ENCODE results near the gene KIAA1671.

KIAA1671 gene

DNA sequence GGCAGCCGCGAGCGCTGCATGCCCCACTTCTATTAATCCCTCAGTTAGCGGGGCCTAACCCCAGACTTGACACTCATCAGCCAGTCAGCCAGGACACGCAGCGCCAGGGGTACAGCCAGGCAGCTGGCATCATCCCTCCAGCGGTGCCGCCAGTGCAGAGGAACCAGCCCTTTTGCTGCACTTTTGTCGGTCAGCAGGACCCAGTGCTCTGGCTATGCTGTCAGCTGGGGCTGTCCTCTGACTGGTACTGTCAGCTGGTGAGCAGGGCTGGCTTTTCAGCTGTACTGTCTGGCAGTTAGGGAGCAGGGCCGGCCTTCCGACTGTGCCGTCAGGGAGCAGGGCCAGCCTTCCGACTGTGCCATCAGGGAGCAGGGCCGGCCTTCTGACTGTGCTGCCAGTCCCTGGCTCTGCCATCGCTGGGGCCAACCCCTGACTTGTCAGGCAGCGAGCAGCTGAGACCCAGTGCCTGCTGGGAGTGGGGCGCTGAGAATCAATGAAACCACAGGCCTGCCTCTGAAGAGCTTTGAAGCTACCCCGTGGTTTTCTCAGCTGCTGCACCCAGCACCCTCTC lies 115.4 kb downstream of the KIAA1671 start:
- no peak overlapping the region for H3K4me3 ChIP-seq (ENCODE audit: low read length)
- TF ChIP-seq, protein P1, sequence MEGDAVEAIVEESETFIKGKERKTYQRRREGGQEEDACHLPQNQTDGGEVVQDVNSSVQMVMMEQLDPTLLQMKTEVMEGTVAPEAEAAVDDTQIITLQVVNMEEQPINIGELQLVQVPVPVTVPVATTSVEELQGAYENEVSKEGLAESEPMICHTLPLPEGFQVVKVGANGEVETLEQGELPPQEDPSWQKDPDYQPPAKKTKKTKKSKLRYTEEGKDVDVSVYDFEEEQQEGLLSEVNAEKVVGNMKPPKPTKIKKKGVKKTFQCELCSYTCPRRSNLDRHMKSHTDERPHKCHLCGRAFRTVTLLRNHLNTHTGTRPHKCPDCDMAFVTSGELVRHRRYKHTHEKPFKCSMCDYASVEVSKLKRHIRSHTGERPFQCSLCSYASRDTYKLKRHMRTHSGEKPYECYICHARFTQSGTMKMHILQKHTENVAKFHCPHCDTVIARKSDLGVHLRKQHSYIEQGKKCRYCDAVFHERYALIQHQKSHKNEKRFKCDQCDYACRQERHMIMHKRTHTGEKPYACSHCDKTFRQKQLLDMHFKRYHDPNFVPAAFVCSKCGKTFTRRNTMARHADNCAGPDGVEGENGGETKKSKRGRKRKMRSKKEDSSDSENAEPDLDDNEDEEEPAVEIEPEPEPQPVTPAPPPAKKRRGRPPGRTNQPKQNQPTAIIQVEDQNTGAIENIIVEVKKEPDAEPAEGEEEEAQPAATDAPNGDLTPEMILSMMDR (conservative IDR thresholded peaks at IDR 0.05; ENCODE audit: low read length) = no peak
- DNase-seq (ENCODE audit: low read depth) = no peak

DNA sequence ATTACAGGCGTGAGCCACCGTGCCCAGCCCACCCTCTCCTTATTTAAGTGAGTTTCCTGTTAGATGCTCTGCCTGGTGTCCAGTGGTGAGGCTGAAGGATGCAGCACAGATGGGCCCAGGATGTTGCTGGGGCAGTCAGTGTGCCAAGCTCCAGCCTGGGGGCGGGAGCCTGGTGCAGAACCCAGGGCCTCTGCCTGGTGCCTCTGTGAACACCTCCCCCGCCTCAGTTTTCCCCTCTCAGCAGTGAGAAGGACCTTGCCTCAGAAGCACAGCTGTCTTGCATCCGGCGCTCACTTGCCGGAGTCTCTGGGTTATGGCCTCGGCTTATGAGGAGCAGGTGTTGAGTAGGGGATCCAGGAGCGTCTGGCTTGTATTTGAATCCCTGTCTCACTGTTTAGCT lies 116.2 kb downstream of the KIAA1671 start:
- TF ChIP-seq, protein P1 (conservative IDR thresholded peaks at IDR 0.05; ENCODE audit: low read length) = no peak
- DNase-seq (ENCODE audit: low read depth) = no peak
- H3K4me3 ChIP-seq (ENCODE audit: low read length) = no peak overlapping the region

GRCh38 chr22:25069426-25069757 lies 116.9 kb downstream of the KIAA1671 start:
- TF ChIP-seq, protein P1 (conservative IDR thresholded peaks at IDR 0.05; ENCODE audit: low read length) = no peak
- H3K4me3 ChIP-seq (ENCODE audit: low read length) = no peak overlapping the region
- no peak for DNase-seq (ENCODE audit: low read depth)

- TF ChIP-seq, protein P1 (conservative IDR thresholded peaks at IDR 0.05; ENCODE audit: low read length) = no peak
- DNase-seq (ENCODE audit: low read depth) = no peak
- H3K4me3 ChIP-seq (ENCODE audit: low read length) = no peak overlapping the region
Measured at GRCh38 chr22:25069758-25070481, 117.4 kb downstream of the KIAA1671 start.

DNA sequence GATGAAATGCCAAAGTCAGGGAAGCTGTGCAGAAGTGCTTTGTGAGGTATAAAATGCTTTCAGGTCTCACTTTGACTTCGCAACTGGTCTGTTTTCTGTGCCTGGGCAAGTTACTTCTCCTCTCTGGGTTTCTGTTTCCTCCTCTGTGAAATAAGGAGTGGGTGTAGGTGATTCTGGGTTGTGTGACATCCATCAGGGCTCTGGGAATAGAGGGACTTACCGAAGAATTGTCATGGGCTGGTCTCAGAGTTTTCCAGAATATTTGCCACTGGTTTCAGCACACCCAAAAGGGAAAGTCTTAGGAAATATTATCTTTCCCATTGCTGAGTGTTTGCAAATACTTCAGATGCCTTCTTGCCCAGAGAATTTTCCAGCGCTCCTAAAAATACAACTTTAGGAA lies 118.4 kb downstream of the KIAA1671 start:
- TF ChIP-seq, protein P1 (conservative IDR thresholded peaks at IDR 0.05; ENCODE audit: low read length) = no peak
- DNase-seq (ENCODE audit: low read depth) = no peak
- no peak overlapping the region for H3K4me3 ChIP-seq (ENCODE audit: low read length)

DNA sequence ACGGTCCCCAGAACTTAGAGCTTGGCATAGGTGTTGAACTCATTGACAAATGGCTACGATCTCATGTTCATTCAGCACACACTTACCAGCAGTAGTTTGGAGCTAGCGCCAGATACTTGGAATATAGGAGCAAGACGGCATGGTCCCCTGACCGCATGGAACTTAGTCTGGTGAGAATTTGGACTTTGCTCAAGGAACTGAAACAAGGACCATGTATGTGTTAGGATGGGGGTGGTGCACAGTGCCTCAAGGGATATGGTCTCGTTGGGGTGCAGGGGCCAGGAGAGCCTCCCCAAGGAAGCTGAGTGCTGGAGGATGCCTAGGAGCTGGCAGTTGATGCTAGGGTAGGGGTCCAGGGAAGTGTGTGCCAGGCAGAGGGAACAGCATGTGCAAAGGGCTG lies 119.2 kb downstream of the KIAA1671 start:
- no peak for DNase-seq (ENCODE audit: low read depth)
- TF ChIP-seq, protein P1 (conservative IDR thresholded peaks at IDR 0.05; ENCODE audit: low read length) = no peak
- H3K4me3 ChIP-seq (ENCODE audit: low read length) = no peak overlapping the region

- no peak for DNase-seq (ENCODE audit: low read depth)
- H3K4me3 ChIP-seq (ENCODE audit: low read length) = no peak overlapping the region
- TF ChIP-seq, protein P1 (conservative IDR thresholded peaks at IDR 0.05; ENCODE audit: low read length) = no peak
Measured at GRCh38 chr22:25072406-25072805, 119.9 kb downstream of the KIAA1671 start.
